Astrocyte of the cerebellum (primary cell): ENCODE results near the gene ZGPAT.

Source experiments
- DNase-seq: peaks from one replicate; pipeline ENCODE4 v3.0.0-alpha.2; 2011; ENCODE audit warnings: low read depth
- H3K4me3 ChIP-seq: 2 replicates; pipeline ENCODE4 v1.5.1; 2011; ENCODE audit warnings: mild to moderate bottlenecking, low read depth, low read length, moderate library complexity
- CTCF ChIP-seq: IDR thresholded peaks from 2 replicates; pipeline ENCODE4 v1.5.1; 2012; ENCODE audit warnings: low read length, low read depth, moderate library complexity, mild to moderate bottlenecking; ENCODE audit errors: missing control alignments
- in situ Hi-C: cut with HindIII; loops from 2 replicates; pipeline ENCODE4 v1.10.0; 2017; ENCODE audit warnings: low sequenced_read_pairs

The ZGPAT gene

DNA sequence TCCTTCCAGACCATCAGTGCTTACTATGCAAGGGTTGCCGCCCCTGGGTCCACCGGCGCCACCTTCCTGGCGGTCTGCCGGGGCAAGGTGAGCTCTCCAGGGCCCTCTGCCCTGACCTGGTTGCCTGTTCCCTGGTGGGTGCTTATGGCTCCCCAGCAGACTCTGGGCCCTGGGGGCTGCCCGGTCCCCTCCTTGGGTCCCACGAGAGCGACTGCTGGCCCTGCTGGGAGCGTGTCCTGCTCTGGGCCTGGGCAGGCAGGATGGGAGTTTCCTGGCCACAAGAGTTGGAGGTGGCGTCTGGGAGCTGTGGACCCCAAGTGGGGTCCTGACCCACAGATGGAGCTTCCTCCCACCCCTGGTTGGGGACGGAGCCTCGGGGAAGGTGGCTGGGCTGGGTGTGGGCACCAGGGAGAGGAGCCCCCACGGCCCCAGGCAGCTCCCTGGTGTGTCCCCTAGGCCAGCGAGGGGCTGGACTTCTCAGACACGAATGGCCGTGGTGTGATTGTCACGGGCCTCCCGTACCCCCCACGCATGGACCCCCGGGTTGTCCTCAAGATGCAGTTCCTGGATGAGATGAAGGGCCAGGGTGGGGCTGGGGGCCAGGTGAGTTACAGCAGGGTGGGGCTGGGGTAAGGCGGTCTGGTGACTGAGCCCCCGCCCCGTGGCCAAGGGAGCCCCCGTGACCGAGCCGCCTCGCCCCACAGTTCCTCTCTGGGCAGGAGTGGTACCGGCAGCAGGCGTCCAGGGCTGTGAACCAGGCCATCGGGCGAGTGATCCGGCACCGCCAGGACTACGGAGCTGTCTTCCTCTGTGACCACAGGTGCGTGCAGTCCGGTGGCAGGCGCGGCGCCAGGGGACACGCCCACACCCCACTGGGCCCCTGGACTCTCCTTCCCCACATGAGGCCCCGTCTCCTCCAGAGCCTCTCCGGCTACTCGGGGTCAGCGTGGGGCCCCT is 18.5 kb upstream of the ZGPAT start:
- in situ Hi-C loops: no loop called here
- H3K4me3 ChIP-seq: no peak overlapping the region
- DNase-seq: no peak
- no peak for TF ChIP-seq CTCF

- no peak for TF ChIP-seq CTCF
- no peak for DNase-seq
- in situ Hi-C loops: no loop called here
- no peak overlapping the region for H3K4me3 ChIP-seq
Measured at GRCh38 chr20:63690003-63690897, 17.6 kb upstream of the ZGPAT start.

GRCh38 chr20:63690898-63691710 is 16.7 kb upstream of the ZGPAT start:
- in situ Hi-C loops: no loop called here
- H3K4me3 ChIP-seq: no peak overlapping the region
- DNase-seq: no peak
- no peak for TF ChIP-seq CTCF

DNA sequence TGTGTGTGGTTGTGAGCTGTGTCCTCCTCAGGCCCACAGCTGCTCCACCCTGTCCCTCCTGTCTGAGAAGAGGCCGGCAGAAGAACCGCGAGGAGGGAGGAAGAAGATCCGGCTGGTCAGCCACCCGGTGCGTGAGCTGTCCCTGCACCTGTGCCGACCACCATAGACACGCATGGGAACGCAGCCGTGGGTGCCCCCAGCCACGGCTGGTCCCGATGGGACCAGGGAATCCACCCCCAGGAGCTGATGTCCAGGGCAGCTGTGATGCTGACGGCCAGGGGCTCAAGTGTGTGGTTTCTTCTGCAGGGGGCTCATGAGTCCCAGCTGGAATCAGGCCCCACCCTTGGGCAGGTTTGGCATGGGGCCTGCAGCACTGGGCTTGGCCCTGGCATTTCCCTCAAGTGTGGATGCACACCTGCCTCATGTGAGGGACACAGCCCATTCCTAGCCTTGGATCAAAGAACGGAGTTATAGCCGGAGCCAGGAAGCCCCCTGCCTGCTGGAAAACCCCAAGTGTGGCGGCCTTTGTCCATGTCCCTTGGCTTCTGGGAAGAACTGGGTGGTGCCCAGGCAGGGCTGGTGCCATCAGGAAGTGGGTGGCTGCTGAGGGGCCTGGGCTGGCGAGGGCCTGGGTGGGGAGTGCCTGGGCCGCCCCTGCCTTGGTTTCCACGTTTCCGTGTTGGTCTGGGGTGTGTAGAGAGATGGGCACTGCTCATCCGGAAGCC is 16.0 kb upstream of the ZGPAT start:
- in situ Hi-C loops: no loop called here
- TF ChIP-seq CTCF: no peak
- H3K4me3 ChIP-seq: no peak overlapping the region
- DNase-seq: no peak

DNA sequence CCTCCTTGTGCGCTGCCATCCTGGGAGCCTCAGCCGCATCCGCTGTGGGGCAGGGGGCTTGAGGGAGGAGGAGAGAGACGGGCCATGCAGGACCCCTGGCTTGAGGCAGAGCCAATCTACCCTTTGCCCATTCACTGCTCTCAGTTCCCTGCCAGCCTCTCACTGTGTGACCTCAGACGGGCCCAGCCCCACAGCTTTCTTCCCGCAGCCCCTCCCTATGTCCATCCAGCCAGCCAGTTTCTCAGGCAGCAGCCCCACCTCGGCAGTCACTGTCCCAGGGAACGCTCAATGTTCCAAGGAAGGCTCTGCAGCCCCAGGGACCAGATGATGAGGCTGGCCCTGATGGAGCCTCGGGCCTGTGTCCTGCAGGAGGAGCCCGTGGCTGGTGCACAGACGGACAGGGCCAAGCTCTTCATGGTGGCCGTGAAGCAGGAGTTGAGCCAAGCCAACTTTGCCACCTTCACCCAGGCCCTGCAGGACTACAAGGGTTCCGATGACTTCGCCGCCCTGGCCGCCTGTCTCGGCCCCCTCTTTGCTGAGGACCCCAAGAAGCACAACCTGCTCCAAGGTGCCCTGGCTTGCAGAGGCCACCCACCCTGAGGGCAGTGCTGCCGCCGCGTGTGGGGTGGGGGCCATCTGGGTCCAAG is 15.3 kb upstream of the ZGPAT start:
- no peak overlapping the region for H3K4me3 ChIP-seq
- in situ Hi-C loops: no loop called here
- no peak for DNase-seq
- TF ChIP-seq CTCF: no peak
